Ovary (tissue), 9 donors: ENCODE results near the gene TMEM184A. TPM values are rescaled to one million over a fixed set of nuclear protein-coding genes. Genes with fewer than 3 reads are reported as not detected.

ENCODE experiments used
- DNase-seq, 5 donors: peaks; one replicate each; pipeline ENCODE4 v3.0.0-alpha.2; 2019 to 2020
- H3K27ac ChIP-seq, 2 donors: fragments of 200-600 bp; one replicate each; pipeline versions ENCODE4 v1.5.1 to v1.8.0; 2019 to 2022
- H3K27me3 ChIP-seq: fragments of 200-600 bp; one replicate; pipeline ENCODE4 v1.8.0; 2022
- H3K36me3 ChIP-seq: fragments of 200-600 bp; sonication (generic); one replicate; pipeline ENCODE4 v1.5.1; 2019
- H3K4me1 ChIP-seq: one replicate; pipeline ENCODE4 v1.8.1; 2013; ENCODE audit warnings: mild to moderate bottlenecking, moderate library complexity; ENCODE audit not compliant: insufficient read depth
- H3K4me3 ChIP-seq: fragments of 200-600 bp; sonication (generic); one replicate; pipeline ENCODE4 v1.5.1; 2017
- H3K9me3 ChIP-seq, 2 donors: fragments of 200-600 bp in 1 of 2; sonication (generic) in 1 of 2; one replicate each; pipeline versions ENCODE4 v1.5.1 to v1.8.1; 2013 to 2019; ENCODE audit warnings: mild to moderate bottlenecking in 1 of 2, moderate library complexity in 1 of 2
- CTCF ChIP-seq, 3 donors: fragments of 450-650 bp in 2 of 3; fragments of 200-600 bp in 1 of 3; IDR thresholded peaks; one replicate each; pipeline versions ENCODE4 v1.5.1 to v1.8.0; 2016 to 2022; ENCODE audit warnings: antibody characterized with exemption in 3 of 3, mild to moderate bottlenecking in 1 of 3
- EP300 ChIP-seq: sonication (generic); formaldehyde crosslinking; IDR thresholded peaks from one replicate; pipeline ENCODE4 v1.6.1; 2017; ENCODE audit warnings: antibody characterized with exemption
- POLR2A ChIP-seq: fragments of 450-650 bp; IDR thresholded peaks from one replicate; pipeline ENCODE4 v1.6.1; 2017; ENCODE audit warnings: antibody characterized with exemption, mild to moderate bottlenecking, moderate library complexity
- WGBS, 3 donors: extraction: QIAGEN DNeasy Blood & Tissue Kit in 1 of 3; methylation state at CpG; one replicate each; pipeline versions ENCODE4 v1.1.5 to v1.1.7; 2013 to 2017; 5-methylcytosine and 5-hydroxymethylcytosine counted together
- intact Hi-C, 4 donors: fragments of 100-400 bp; cut with DNase I; formaldehyde crosslinking; loops; one replicate each; pipeline versions ENCODE4 v1.11.0 to v1.15.1; 2022 to 2023
- polyA plus RNA-seq, 2 donors: library from polyadenylated mRNA; stranded (reverse); fragments of 200-250 nt in 1 of 2; fragments of 350-450 nt in 1 of 2; fragmentation: Illumina TruSeq in 1 of 2; extraction: RNeasy Lipid Tissue Mini Kit (QIAGEN cat#74804) in 1 of 2; gene quantifications; one replicate each; pipeline ENCODE4 v1.2.3, GENCODE V29; 2013 to 2014
- total RNA-seq, 7 donors: library from RNA; depleted of rRNA in 2 of 7; stranded (reverse); fragments of >200 nt in 2 of 7; fragmentation: NEBNext Ultra II Directional in 3 of 7; extraction: Animal tissue kit (Norgen Biotek cat#: 25700) in 3 of 7; gene quantifications; one replicate each; pipeline versions ENCODE4 v1.1.0 to v1.2.4, GENCODE V29; 2016 to 2023
- donor health status: DM: no; HTN: no; CAD: no; lungs with moderate emphysema.
- donor health status: DM: no; HTN: no; CAD: no.
- donor health status: Bipolar disorder and iron deficiency.
- donor health status: DM: yes; HTN: yes; CAD: no.
- donor health status: DM: no; HTN: no; CAD: no.
- donor health status: DM: yes; HTN: yes; CAD: no.

TMEM184A gene
- total and polyA plus RNA-seq, 9 donors: 0.05 to 8.4 (median 1.6) TPM; not detected in 2

DNA sequence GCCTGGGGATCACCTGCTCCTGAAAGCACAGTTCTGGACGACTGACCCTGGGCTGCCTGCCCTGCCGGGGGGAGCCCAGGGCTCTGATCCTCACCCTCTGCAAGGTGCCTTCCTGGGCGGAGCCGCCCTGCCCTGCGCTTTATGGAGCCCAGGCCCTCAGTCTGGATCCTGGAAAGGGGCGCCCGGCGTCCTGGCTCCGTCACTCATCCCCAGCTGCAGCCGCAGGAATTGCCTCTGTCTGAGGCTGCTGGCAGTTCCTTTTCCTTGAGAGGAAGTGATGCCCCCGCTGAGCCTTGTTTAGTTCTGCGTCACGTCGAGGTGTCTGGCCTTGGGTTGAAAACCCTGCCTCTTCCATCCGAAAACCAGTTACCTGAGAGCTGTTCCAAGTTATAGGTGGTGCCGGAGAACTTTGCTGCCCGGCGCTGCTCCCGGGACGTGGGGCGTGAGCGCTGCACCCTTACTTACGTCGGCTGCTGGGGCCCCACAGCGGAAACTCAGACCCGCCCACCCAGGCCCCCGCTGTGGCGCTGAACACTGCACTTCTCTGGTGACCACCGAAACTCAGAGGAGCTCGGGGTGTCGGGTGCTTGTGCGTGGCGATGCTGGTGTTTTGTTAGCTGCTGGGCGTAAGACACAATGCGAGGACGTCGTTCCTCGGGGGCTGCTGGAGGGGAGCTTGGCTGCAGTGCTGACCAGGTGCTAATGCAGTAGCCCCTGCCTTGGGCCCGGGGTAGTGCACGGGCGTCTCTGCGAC, 20.1 kb downstream of the TMEM184A start:
- WGBS, 3 donors: 89 to 93% (median 92%) methylated on average over 38 to 42 of the region's 42 CpGs
- H3K4me1 ChIP-seq: peaks cover 27% of the 10 kb centered on the region
- H3K36me3 ChIP-seq: no peaks in the 10 kb centered on the region
- intact Hi-C loops: loop anchor here in 1 of 4 donors (5.0 kb wide), 1 partner anchor 36 kb away; the partner anchor contains the start of gene PSMG3
- H3K27me3 ChIP-seq: no peaks in the 10 kb centered on the region
- TF ChIP-seq POLR2A: no peak
- TF ChIP-seq EP300: no peak
- peak in 1 of 3 donors; percentile 11 for TF ChIP-seq CTCF (IDR thresholded peaks at IDR 0.05)
- H3K9me3 ChIP-seq: no peaks in the 10 kb centered on the region
- peak overlapping the region; percentile 82 to 91 for H3K27ac ChIP-seq
- no peak overlapping the region for H3K4me3 ChIP-seq
- peak in 3 of 5 donors; percentile 30 to 55 (median 54) for DNase-seq

- no peaks in the 10 kb centered on the region for H3K27me3 ChIP-seq
- H3K4me1 ChIP-seq: peaks cover 27% of the 10 kb centered on the region
- no peak overlapping the region for H3K4me3 ChIP-seq
- TF ChIP-seq CTCF (IDR thresholded peaks at IDR 0.05) (no peak), EP300 (no peak), POLR2A (no peak)
- no peaks in the 10 kb centered on the region for H3K36me3 ChIP-seq
- H3K9me3 ChIP-seq: no peaks in the 10 kb centered on the region
- intact Hi-C loops: loop anchor here in 1 of 4 donors (5.0 kb wide), 1 partner anchor 37 kb away; the partner anchor contains the start of gene PSMG3
- H3K27ac ChIP-seq: no peak overlapping the region
- 65 to 80% (median 68%) methylated on average over 6 of the region's 6 CpGs for WGBS, 3 donors
- peak in 2 of 5 donors; percentile 8 to 36 for DNase-seq
These were observed 20.9 kb downstream of the TMEM184A start for GRCh38 chr7:1535100-1535458.

DNA sequence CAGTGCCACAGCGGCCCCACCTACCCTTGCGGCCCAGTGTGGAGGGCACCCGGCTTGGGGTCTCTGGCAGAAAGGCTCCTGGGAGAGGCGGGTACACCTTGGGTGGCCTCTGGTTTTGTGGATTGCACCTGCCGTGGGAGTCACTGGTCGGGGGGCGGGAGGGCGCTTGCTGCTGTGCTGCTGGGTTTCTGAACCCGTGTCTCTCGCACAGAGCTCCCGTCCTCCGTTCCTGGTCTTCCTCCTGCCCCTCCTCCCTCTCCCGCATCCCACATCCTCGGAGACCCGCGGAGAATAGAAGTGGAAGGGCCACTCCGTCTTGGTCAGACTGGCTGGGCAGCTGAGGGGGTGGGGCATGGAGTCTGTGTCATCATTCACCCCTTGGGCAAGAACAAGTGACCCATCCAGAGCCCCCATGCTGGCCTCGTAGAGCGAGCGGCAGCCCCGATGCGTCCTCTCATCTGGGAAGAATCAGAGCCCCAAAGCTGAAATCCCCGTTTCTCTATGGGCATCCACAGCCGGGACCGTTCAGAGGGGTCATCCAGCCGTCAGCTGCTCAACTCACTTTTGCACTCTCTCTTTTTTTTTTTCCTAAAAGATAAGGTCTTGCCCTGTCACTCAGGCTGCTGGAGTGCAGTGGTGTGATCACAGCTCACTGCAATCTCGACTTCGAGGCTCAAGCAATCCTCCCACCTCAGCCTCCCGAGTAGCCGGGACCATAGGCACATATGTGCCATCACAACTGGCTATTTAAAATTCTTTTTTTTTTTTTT, 21.5 kb downstream of the TMEM184A start:
- peaks cover 27% of the 10 kb centered on the region for H3K4me1 ChIP-seq
- H3K9me3 ChIP-seq: no peaks in the 10 kb centered on the region
- DNase-seq: peak in 2 of 5 donors; percentile 46
- H3K36me3 ChIP-seq: no peaks in the 10 kb centered on the region
- H3K27me3 ChIP-seq: no peaks in the 10 kb centered on the region
- no peak for TF ChIP-seq EP300
- no peak for TF ChIP-seq CTCF (IDR thresholded peaks at IDR 0.05)
- no peak for TF ChIP-seq POLR2A
- intact Hi-C loops: loop anchor here in 1 of 4 donors (5.0 kb wide), 1 partner anchor 38 kb away; the partner anchor contains the start of gene PSMG3
- 89 to 93% (median 91%) methylated on average over 29 to 30 of the region's 30 CpGs for WGBS, 3 donors
- no peak overlapping the region for H3K4me3 ChIP-seq
- no peak overlapping the region for H3K27ac ChIP-seq

- H3K9me3 ChIP-seq: no peaks in the 10 kb centered on the region
- H3K4me1 ChIP-seq: peaks cover 27% of the 10 kb centered on the region
- peak overlapping the region; percentile 51 for H3K4me3 ChIP-seq
- intact Hi-C loops: no loop called here
- DNase-seq: peak in 4 of 5 donors; percentile 26 to 60 (median 54)
- H3K27me3 ChIP-seq: no peaks in the 10 kb centered on the region
- H3K27ac ChIP-seq: peak overlapping the region; percentile 83 to 99
- TF ChIP-seq EP300 (no peak), POLR2A (no peak), CTCF (IDR thresholded peaks at IDR 0.05) (no peak)
- WGBS, 3 donors: 81 to 86% (median 85%) methylated on average over 24 of the region's 24 CpGs
- H3K36me3 ChIP-seq: no peaks in the 10 kb centered on the region
These were observed 22.3 kb downstream of the TMEM184A start for GRCh38 chr7:1533547-1534329.
